SK-N-SH (cell line): ENCODE data around the gene GUCY2D. TPM values are rescaled to one million over a fixed set of nuclear protein-coding genes. Genes with fewer than 3 reads are reported as not detected.

ENCODE experiments used
- CTCF ChIA-PET: fragments of 300-600, 350-600 bp; formaldehyde crosslinking; extraction: SDS; loops from one replicate; lab custom pipeline; 2021; lab: Yijun Ruan, JAX
- POLR2A ChIA-PET: fragments of 350-600 bp; sonication (Branson Sonifier 250); formaldehyde crosslinking; extraction: SDS; loops from one replicate; lab custom pipeline; 2020; ENCODE audit warnings: antibody characterized with exemption, inconsistent platforms; lab: Yijun Ruan, JAX
- DNase-seq: peaks from one replicate; pipeline ENCODE4 v3.0.0; 2012
- H2AFZ ChIP-seq: fragments of 200-600 bp; sonication (generic); 2 replicates; pipeline ENCODE4 v1.8.1; 2016; ENCODE audit warnings: antibody characterized with exemption, mild to moderate bottlenecking, low read depth
- H3F3A ChIP-seq: fragments of 200-600 bp; sonication (generic); replicated peaks from 2 replicates; pipeline ENCODE3; 2016; ENCODE audit warnings: antibody characterized with exemption, mild to moderate bottlenecking; ENCODE audit not compliant: insufficient read depth
- H3K27ac ChIP-seq, 2 experiments: fragments of 200-500 bp in 1 of 2; fragments of 200-600 bp in 1 of 2; sonication (Bioruptor generic) in 1 of 2; sonication (generic), shearing (Covaris generic) in 1 of 2; 2 replicates each; pipeline versions ENCODE4 v1.5.1 to v1.6.1; 2014 to 2016; ENCODE audit warnings: low read depth in 2 of 2, inconsistent platforms in 1 of 2, low read length in 1 of 2, mild to moderate bottlenecking in 1 of 2, mixed read lengths in 1 of 2
- H3K27me3 ChIP-seq: fragments of 200-600 bp; sonication (generic), shearing (Covaris generic); 2 replicates; pipeline ENCODE4 v1.6.1; 2016; ENCODE audit warnings: mixed run types; ENCODE audit not compliant: insufficient read depth
- H3K36me3 ChIP-seq, 2 experiments: fragments of 200-500 bp in 1 of 2; fragments of 200-600 bp in 1 of 2; sonication (Bioruptor generic) in 1 of 2; sonication (generic) in 1 of 2; replicated peaks in 1 of 2; 2 replicates each; pipeline versions ENCODE3 to v1.5.1; 2014 to 2016; ENCODE audit warnings: low read length in 1 of 2, mild to moderate bottlenecking in 1 of 2; ENCODE audit not compliant: insufficient read depth in 2 of 2, control insufficient read depth in 1 of 2
- H3K4me1 ChIP-seq, 2 experiments: fragments of 200-500 bp in 1 of 2; fragments of 200-600 bp in 1 of 2; sonication (Bioruptor generic) in 1 of 2; sonication (generic), shearing (Covaris generic) in 1 of 2; 2 replicates each; pipeline versions ENCODE4 v1.5.1 to v1.6.1; 2014 to 2016; ENCODE audit warnings: low read depth in 1 of 2, low read length in 1 of 2, mixed run types in 1 of 2; ENCODE audit not compliant: insufficient read depth in 2 of 2, control insufficient read depth in 1 of 2
- H3K4me2 ChIP-seq: fragments of 200-600 bp; sonication (generic), shearing (Covaris generic); 2 replicates; pipeline ENCODE4 v1.6.1; 2017; ENCODE audit warnings: mixed run types
- H3K4me3 ChIP-seq, 2 experiments: fragments of 200-500 bp in 1 of 2; fragments of 200-600 bp in 1 of 2; sonication (Bioruptor generic) in 1 of 2; sonication (generic), shearing (Covaris generic) in 1 of 2; 2 replicates each; pipeline versions ENCODE4 v1.5.1 to v1.8.1; 2014 to 2016; ENCODE audit warnings: low read depth in 2 of 2, inconsistent platforms in 1 of 2, low read length in 1 of 2, mild to moderate bottlenecking in 1 of 2, mixed read lengths in 1 of 2, moderate library complexity in 1 of 2
- H3K79me2 ChIP-seq: fragments of 200-600 bp; sonication (generic); 2 replicates; pipeline ENCODE4 v1.8.1; 2017; ENCODE audit warnings: mild to moderate bottlenecking; ENCODE audit not compliant: insufficient read depth
- H3K9ac ChIP-seq: fragments of 200-600 bp; sonication (generic); 2 replicates; pipeline ENCODE4 v1.6.1; 2017; ENCODE audit warnings: mixed run types
- H3K9me2 ChIP-seq: fragments of 200-600 bp; sonication (generic); 2 replicates; pipeline ENCODE4 v1.6.1; 2017; ENCODE audit warnings: mixed run types
- H3K9me3 ChIP-seq: fragments of 200-600 bp; sonication (generic); 2 replicates; pipeline ENCODE4 v1.6.1; 2017; ENCODE audit warnings: mixed run types, mild to moderate bottlenecking, moderate library complexity
- H4K20me1 ChIP-seq: fragments of 200-600 bp; sonication (generic); 2 replicates; pipeline ENCODE4 v1.6.1; 2017; ENCODE audit warnings: mild to moderate bottlenecking, mixed run types; ENCODE audit not compliant: insufficient read depth
- EP300 ChIP-seq, 2 experiments: IDR thresholded peaks; 2 replicates each; pipeline versions ENCODE4 v1.4.0 to v1.6.1; 2012; ENCODE audit warnings: borderline replicate concordance in 1 of 2, low read depth in 1 of 2, low read length in 1 of 2
- EZH2phosphoT487 ChIP-seq: fragments of 200-600 bp; sonication (generic); IDR thresholded peaks from 2 replicates; pipeline ENCODE4 v1.6.1; 2017; ENCODE audit warnings: low read depth, mixed run types, mild to moderate bottlenecking, antibody characterized with exemption, moderate library complexity, borderline replicate concordance
- FOXM1 ChIP-seq: IDR thresholded peaks from 2 replicates; pipeline ENCODE4 v1.4.0; 2012; ENCODE audit warnings: low read depth, mild to moderate bottlenecking
- GABPA ChIP-seq: IDR thresholded peaks from 2 replicates; pipeline ENCODE4 v1.4.0; 2012; ENCODE audit warnings: low read depth, mild to moderate bottlenecking
- JUND ChIP-seq: IDR thresholded peaks from 2 replicates; pipeline ENCODE4 v1.4.0; 2012
- MEF2A ChIP-seq: IDR thresholded peaks from 2 replicates; pipeline ENCODE4 v1.4.0; 2012; ENCODE audit warnings: low read depth, borderline replicate concordance
- MXI1 ChIP-seq: IDR thresholded peaks from 2 replicates; pipeline ENCODE4 v1.6.1; 2012; ENCODE audit warnings: mild to moderate bottlenecking, low read depth, low read length, improper control_type of control experiment
- NRF1 ChIP-seq: IDR thresholded peaks from 2 replicates; pipeline ENCODE4 v1.6.1; 2012; ENCODE audit warnings: low read depth, mild to moderate bottlenecking, low read length
- POLR2AphosphoS5 ChIP-seq: IDR thresholded peaks from 2 replicates; pipeline ENCODE4 v1.6.1; 2012; ENCODE audit warnings: low read depth, low read length
- RAD21 ChIP-seq: IDR thresholded peaks from 2 replicates; pipeline ENCODE4 v1.6.1; 2012; ENCODE audit warnings: mild to moderate bottlenecking, low read length
- RXRA ChIP-seq: IDR thresholded peaks from 2 replicates; pipeline ENCODE4 v1.4.0; 2012; ENCODE audit warnings: low read depth, mild to moderate bottlenecking, borderline replicate concordance
- SMC3 ChIP-seq: IDR thresholded peaks from 2 replicates; pipeline ENCODE4 v1.6.1; 2012; ENCODE audit warnings: low read depth, low read length, improper control_type of control experiment
- TAF1 ChIP-seq: IDR thresholded peaks from 2 replicates; pipeline ENCODE4 v1.6.1; 2012; ENCODE audit warnings: low read depth, mild to moderate bottlenecking, low read length, moderate library complexity, borderline replicate concordance
- TEAD4 ChIP-seq: IDR thresholded peaks from 2 replicates; pipeline ENCODE4 v1.4.0; 2012; ENCODE audit warnings: mild to moderate bottlenecking, borderline replicate concordance; ENCODE audit not compliant: insufficient read depth
- USF1 ChIP-seq: IDR thresholded peaks from 2 replicates; pipeline ENCODE4 v1.4.0; 2012; ENCODE audit warnings: low read depth, borderline replicate concordance
- YY1 ChIP-seq: IDR thresholded peaks from 2 replicates; pipeline ENCODE4 v1.4.0; 2012; ENCODE audit warnings: low read depth, mild to moderate bottlenecking
- WGBS: methylation state at CpG from one replicate; pipeline ENCODE4 v1.1.6; 2017; ENCODE audit warnings: low lambda C conversion rate; 5-methylcytosine and 5-hydroxymethylcytosine counted together
- polyA plus RNA-seq, 3 experiments: library from polyadenylated mRNA; depleted of rRNA; stranded (reverse); fragments of >200 nt; gene quantifications; 2 replicates each; pipeline ENCODE4 v1.2.3, GENCODE V29; 2012
- TF ChIP-seq, protein P1 (sequence below): fragments of 150-350 bp; IDR thresholded peaks from 2 replicates; pipeline ENCODE4 v1.6.1; 2016; ENCODE audit warnings: mild to moderate bottlenecking, low read depth, low read length
- TF ChIP-seq, protein P2 (sequence below): IDR thresholded peaks from 2 replicates; pipeline ENCODE4 v1.4.0; 2012; ENCODE audit warnings: low read depth

Gene GUCY2D
- polyA plus RNA-seq, 1 of the 3 experiments (the other 2 are of a cell fraction): not detected

- Histone ChIP-seq H3F3A (no peaks in the 10 kb centered on the region), H3K9ac (no peak overlapping the region), H3K79me2 (no peaks in the 10 kb centered on the region), H3K9me2 (no peaks in the 10 kb centered on the region), H2AFZ (peak overlapping the region; percentile 40; the same call in 1 of the 2 replicates), H3K4me3 (no peak overlapping the region), H4K20me1 (no peaks in the 10 kb centered on the region), H3K27ac (no peak overlapping the region), H3K27me3 (no peaks in the 10 kb centered on the region), H3K9me3 (no peaks in the 10 kb centered on the region), H3K36me3 (no peaks in the 10 kb centered on the region), H3K4me1 (peaks cover 0 to 15% of the 10 kb centered on the region in 2 experiments; a peak in 1 of 4 replicates), H3K4me2 (no peak overlapping the region)
- whole genome bisulfite sequencing: 85% methylated on average over 5 of the region's 5 CpGs
- DNase-seq: no peak
- TF ChIP-seq JUND (no peak), USF1 (no peak), POLR2AphosphoS5 (no peak), TEAD4 (no peak), GABPA (no peak), NRF1 (no peak), EP300 (IDR thresholded peaks at IDR 0.05; ENCODE audit: borderline replicate concordance in 1 of 2, low read depth in 1 of 2, low read length in 1 of 2) (no peak), EZH2phosphoT487 (no peak), RXRA (no peak), FOXM1 (no peak)
- TF ChIP-seq, protein P1, sequence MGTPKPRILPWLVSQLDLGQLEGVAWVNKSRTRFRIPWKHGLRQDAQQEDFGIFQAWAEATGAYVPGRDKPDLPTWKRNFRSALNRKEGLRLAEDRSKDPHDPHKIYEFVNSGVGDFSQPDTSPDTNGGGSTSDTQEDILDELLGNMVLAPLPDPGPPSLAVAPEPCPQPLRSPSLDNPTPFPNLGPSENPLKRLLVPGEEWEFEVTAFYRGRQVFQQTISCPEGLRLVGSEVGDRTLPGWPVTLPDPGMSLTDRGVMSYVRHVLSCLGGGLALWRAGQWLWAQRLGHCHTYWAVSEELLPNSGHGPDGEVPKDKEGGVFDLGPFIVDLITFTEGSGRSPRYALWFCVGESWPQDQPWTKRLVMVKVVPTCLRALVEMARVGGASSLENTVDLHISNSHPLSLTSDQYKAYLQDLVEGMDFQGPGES: no peak
- ChIA-PET POLR2A (no interaction called here), CTCF (interaction anchor here (1.2 to 14.8 kb wide), 5 partner anchors 20 to 40 kb away, joined by 4 to 228 read pairs (median 26); partner anchors contain the start of gene ALOX15B)
Observed at GRCh38 chr17:8019166-8019565, 16.8 kb downstream of the GUCY2D start.

DNA sequence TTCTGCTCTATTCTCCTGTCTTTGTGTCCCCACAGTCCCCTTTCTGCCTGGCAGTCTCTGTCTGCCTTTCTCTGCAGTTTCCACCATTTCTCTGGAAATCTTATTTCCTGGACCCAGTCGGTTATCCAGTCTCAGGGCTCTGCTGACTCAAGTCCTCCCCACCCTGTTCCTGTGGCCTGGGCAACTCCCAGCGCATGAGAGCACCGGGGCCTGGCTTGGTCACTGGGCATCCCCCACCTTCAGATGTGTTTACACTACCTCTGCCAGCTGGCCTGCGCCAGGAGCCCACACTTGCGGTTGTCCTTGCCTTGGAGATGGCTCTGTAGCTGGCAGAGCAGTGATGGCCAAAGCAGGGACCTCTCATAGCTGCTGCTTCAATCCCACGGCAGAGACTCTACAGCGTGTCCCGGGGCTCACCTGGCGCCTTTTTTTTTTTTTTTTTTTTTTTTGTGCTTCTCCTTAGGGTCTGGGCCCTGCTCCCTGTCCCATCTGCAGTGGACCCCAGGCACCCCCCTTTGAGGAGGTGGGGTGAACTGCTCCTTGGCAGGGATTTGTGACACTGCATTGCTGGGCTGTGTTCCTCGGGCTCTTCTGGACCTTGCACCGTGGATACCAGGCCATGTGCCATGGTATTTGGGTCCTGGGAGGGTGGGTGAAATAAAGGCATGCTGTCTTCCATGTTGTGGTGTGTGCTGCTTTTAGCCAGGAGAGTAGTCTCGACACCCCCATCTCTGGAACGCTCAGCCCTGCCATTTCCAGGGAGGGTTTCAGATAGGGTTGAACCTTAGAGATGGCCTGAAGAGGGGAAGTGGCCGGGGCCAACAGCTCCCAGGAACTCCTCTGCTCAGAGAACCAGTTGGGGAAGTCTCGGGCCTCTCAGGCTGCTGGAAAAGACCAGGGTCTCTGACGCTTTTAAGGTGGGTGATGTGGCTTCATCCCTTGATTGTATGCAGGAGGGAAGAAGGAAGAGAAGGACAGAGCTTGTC is 17.5 kb downstream of the GUCY2D start:
- peak overlapping the region; percentile 40; the same call in 1 of the 2 replicates for H2AFZ ChIP-seq
- TF ChIP-seq MXI1 (no peak), RAD21 (no peak), GABPA (no peak), TEAD4 (no peak), JUND (no peak), SMC3 (no peak), TAF1 (no peak), NRF1 (no peak), MEF2A (no peak), YY1 (no peak), USF1 (no peak)
- TF ChIP-seq, protein P1: no peak
- TF ChIP-seq, protein P2, sequence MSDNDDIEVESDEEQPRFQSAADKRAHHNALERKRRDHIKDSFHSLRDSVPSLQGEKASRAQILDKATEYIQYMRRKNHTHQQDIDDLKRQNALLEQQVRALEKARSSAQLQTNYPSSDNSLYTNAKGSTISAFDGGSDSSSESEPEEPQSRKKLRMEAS: no peak

More for the DNA sequence above, 17.5 kb downstream of the GUCY2D start:
- CTCF ChIA-PET: interaction anchor here (1.2 to 14.8 kb wide), 7 partner anchors 19 to 74 kb away, joined by 5 to 228 read pairs (median 26); partner anchors contain the start of gene ALOX15B
- Histone ChIP-seq H3K9me2 (no peaks in the 10 kb centered on the region), H3K79me2 (no peaks in the 10 kb centered on the region), H3K36me3 (no peaks in the 10 kb centered on the region), H3K4me1 (peaks cover 0 to 15% of the 10 kb centered on the region in 2 experiments; a peak in 1 of 4 replicates), H3K4me3 (no peak overlapping the region), H3K9me3 (no peaks in the 10 kb centered on the region), H3K27ac (no peak overlapping the region), H3F3A (no peaks in the 10 kb centered on the region), H4K20me1 (no peaks in the 10 kb centered on the region), H3K27me3 (no peaks in the 10 kb centered on the region), H3K4me2 (no peak overlapping the region), H3K9ac (no peak overlapping the region)
- POLR2A ChIA-PET: no interaction called here
- 74% methylated on average over 15 of the region's 16 CpGs for WGBS
- DNase-seq: no peak
